ENCODE results near the gene GMDS.

- TF ChIP-seq CTCF (conservative IDR thresholded peaks at IDR 0.05 in 1 of 2, IDR thresholded peaks at IDR 0.05 in 1 of 2; ENCODE audit: extremely low read depth in 1 of 2, insufficient read depth in 1 of 2, low read depth in 1 of 2, low read length in 2 of 2) (no peak), EZH2 (IDR thresholded peaks at IDR 0.05; ENCODE audit: borderline replicate concordance, low read length) (no peak)
Measured at GRCh38 chr6:1657116-1657770, 588.2 kb downstream of the GMDS start.
